Heart right ventricle (tissue), 16 donors: Measurements from ENCODE around the gene ADGRL3. TPM values are rescaled to one million over a fixed set of nuclear protein-coding genes. Genes with fewer than 3 reads are reported as not detected.

Experiments
- ATAC-seq, 8 donors: fragments of 200-7000 bp; cut with Tn5 transposase; one replicate each; pipeline ENCODE4 v1.9.1; 2020; ENCODE audit warnings: mild to moderate bottlenecking in 8 of 8, moderate library complexity in 8 of 8, moderate number of reproducible peaks in 1 of 8
- DNase-seq, 2 donors: peaks; one replicate each; pipeline ENCODE4 v3.0.0-alpha.2; 2020
- H3K27ac ChIP-seq, 10 donors: fragments of 200-600 bp; sonication (generic) in 2 of 10; one replicate each; pipeline versions ENCODE4 v1.5.0 to v1.8.0; 2020 to 2022; ENCODE audit warnings: mild to moderate bottlenecking in 3 of 10
- H3K27me3 ChIP-seq, 7 donors: fragments of 200-600 bp; one replicate each; pipeline ENCODE4 v1.8.0; 2021 to 2022; ENCODE audit warnings: mild to moderate bottlenecking in 2 of 7
- H3K36me3 ChIP-seq, 9 donors: fragments of 200-600 bp; sonication (generic) in 1 of 9; one replicate each; pipeline versions ENCODE4 v1.5.0 to v1.8.0; 2020 to 2022; ENCODE audit warnings: mild to moderate bottlenecking in 2 of 9
- H3K4me1 ChIP-seq, 9 donors: fragments of 200-600 bp; sonication (generic) in 1 of 9; one replicate each; pipeline versions ENCODE4 v1.5.0 to v1.8.0; 2020 to 2022; ENCODE audit warnings: mild to moderate bottlenecking in 4 of 9
- H3K4me3 ChIP-seq, 10 donors: fragments of 200-600 bp; sonication (generic) in 2 of 10; one replicate each; pipeline versions ENCODE4 v1.5.0 to v1.8.0; 2020 to 2022; ENCODE audit warnings: mild to moderate bottlenecking in 7 of 10, moderate library complexity in 2 of 10
- H3K9me3 ChIP-seq, 11 donors: fragments of 200-600 bp in 10 of 11; sonication (generic) in 2 of 11; one replicate each; pipeline versions ENCODE4 v1.5.0 to v1.8.0; 2013 to 2022; ENCODE audit warnings: mild to moderate bottlenecking in 2 of 11, control low read depth in 1 of 11, moderate library complexity in 1 of 11
- CTCF ChIP-seq, 9 donors: fragments of 200-600 bp; sonication (generic) in 2 of 9; IDR thresholded peaks; one replicate each; pipeline versions ENCODE4 v1.5.0 to v1.8.0; 2021 to 2022; ENCODE audit warnings: antibody characterized with exemption in 9 of 9, mild to moderate bottlenecking in 5 of 9, moderate library complexity in 1 of 9
- WGBS, 2 donors: extraction: QIAGEN DNeasy Blood & Tissue Kit; methylation state at CpG; one replicate each; pipeline ENCODE4 v1.1.7; 2013; ENCODE audit warnings: inconsistent platforms in 1 of 2; 5-methylcytosine and 5-hydroxymethylcytosine counted together
- intact Hi-C, 10 donors: fragments of 100-400 bp; cut with DNase I; formaldehyde crosslinking; loops; one replicate each; pipeline versions ENCODE4 v1.11.1 to v1.14.2; 2022
- polyA plus RNA-seq, 2 donors: library from polyadenylated mRNA; stranded (reverse); fragments of 200-250 nt; gene quantifications; one replicate each; pipeline ENCODE4 v1.2.3, GENCODE V29; 2013
- total RNA-seq, 10 donors: library from RNA; stranded (reverse); fragmentation: NEBNext Ultra II Directional in 3 of 10; extraction: Animal tissue kit (Norgen Biotek cat#: 25700) in 3 of 10; gene quantifications; one replicate each; pipeline versions ENCODE4 v1.2.1 to v1.2.4, GENCODE V29; 2021 to 2023
- donor health status: Arrhythmogenic right ventricular cardiomyopathy.
- donor health status: ischemic (EF 13 %, LVEDD 7.1; RV severe dilation, severe dysfunction).
- donor health status: healthy with polysubstance abuse.
- donor health status: DM: no; HTN: yes; CAD: no.
- donor health status: DM: no; HTN: no; CAD: no.
- donor health status: ischemic (EF 25% LVEDD 6.9; RV normal size, moderate dysfunction).
- donor health status: ischemic (EF 25% LVEDD 5.7; RV mildly dilated, moderate dysfunction).
- donor health status: healthy.
- donor health status: DM: yes; HTN: yes; CAD: no.
- donor health status: Ischemic cardiomyopathy.
- donor health status: ischemic (EF 35%, LVEDD 5.7; RV mildly dilated, moderate dysfunction).
- donor health status: nonischemic (EF 11% LVEDD 7.7; RV severe dilation, severe dysfunction).
- donor health status: DM: yes; HTN: yes; CAD: no.
- donor health status: PGD.
- donor health status: ischemic (EF 29% LVEDD 5.4; RV normal size, mild dysfunction).
- donor health status: nonischemic (EF 23%, LVEDD 6.1; RV moderate dilation, normal function).

Gene ADGRL3
- total and polyA plus RNA-seq, 12 donors = 0.36 to 20.9 (median 4.6) TPM

GRCh38 chr4:61918987-61919386, 718.9 kb downstream of the ADGRL3 start:
- no peaks in the 10 kb centered on the region for H3K36me3 ChIP-seq
- no peak for TF ChIP-seq CTCF (IDR thresholded peaks at IDR 0.05)

GRCh38 chr4:61919561-61919960, 719.4 kb downstream of the ADGRL3 start:
- no peaks in the 10 kb centered on the region for H3K36me3 ChIP-seq
- DNase-seq (no peak), ATAC-seq (no peak)
- intact Hi-C loops = no loop called here
- H3K27me3 ChIP-seq = no peaks in the 10 kb centered on the region
- WGBS, 2 donors = 85 to 90% methylated on average over 3 of the region's 3 CpGs
- TF ChIP-seq CTCF (IDR thresholded peaks at IDR 0.05) = no peak
- H3K27ac ChIP-seq = no peak overlapping the region
- no peaks in the 10 kb centered on the region for H3K9me3 ChIP-seq
- no peaks in the 10 kb centered on the region for H3K4me1 ChIP-seq
- no peak overlapping the region for H3K4me3 ChIP-seq

More at GRCh38 chr4:61918987-61919386, 718.9 kb downstream of the ADGRL3 start:
- intact Hi-C loops = no loop called here
- Histone ChIP-seq H3K4me3 (no peak overlapping the region), H3K4me1 (no peaks in the 10 kb centered on the region), H3K9me3 (no peaks in the 10 kb centered on the region), H3K27ac (no peak overlapping the region), H3K27me3 (no peaks in the 10 kb centered on the region)
- ATAC-seq (no peak), DNase-seq (no peak)
- 74 to 77% methylated on average over 2 of the region's 2 CpGs for WGBS, 2 donors

GRCh38 chr4:61921920-61922319, 721.8 kb downstream of the ADGRL3 start:
- H3K4me1 ChIP-seq = no peaks in the 10 kb centered on the region
- TF ChIP-seq CTCF (IDR thresholded peaks at IDR 0.05) = no peak
- no peak overlapping the region for H3K27ac ChIP-seq
- intact Hi-C loops = no loop called here
- WGBS, 2 donors = 41 to 62% methylated on average over 2 of the region's 2 CpGs
- no peak for ATAC-seq
- no peak for DNase-seq
- no peaks in the 10 kb centered on the region for H3K27me3 ChIP-seq
- H3K36me3 ChIP-seq = no peaks in the 10 kb centered on the region
- no peaks in the 10 kb centered on the region for H3K9me3 ChIP-seq
- H3K4me3 ChIP-seq = no peak overlapping the region

- ATAC-seq (no peak), DNase-seq (no peak)
- Histone ChIP-seq H3K36me3 (no peaks in the 10 kb centered on the region), H3K27ac (no peak overlapping the region), H3K27me3 (no peaks in the 10 kb centered on the region), H3K9me3 (no peaks in the 10 kb centered on the region), H3K4me1 (no peaks in the 10 kb centered on the region), H3K4me3 (no peak overlapping the region)
- intact Hi-C loops = no loop called here
- TF ChIP-seq CTCF (IDR thresholded peaks at IDR 0.05) = no peak
- WGBS, 2 donors = 79 to 85% methylated on average over 4 of the region's 4 CpGs
These were observed 722.6 kb downstream of the ADGRL3 start for GRCh38 chr4:61922766-61923165.
